GM18517 (cell line): ENCODE measurements around the gene BANF2.
"Not testable (repeated sequence)": the region's sequence is repeated elsewhere in the genome, so short reads cannot be mapped to it uniquely, and the experiment has no call there.

Experiments
- ATAC-seq: cut with Tn5 transposase; IDR thresholded peaks from one replicate; pipeline ENCODE4 v1.9.1; 2021; ENCODE audit warnings: mild to moderate bottlenecking, moderate library complexity; ENCODE audit not compliant: unreplicated experiment

The BANF2 gene

DNA sequence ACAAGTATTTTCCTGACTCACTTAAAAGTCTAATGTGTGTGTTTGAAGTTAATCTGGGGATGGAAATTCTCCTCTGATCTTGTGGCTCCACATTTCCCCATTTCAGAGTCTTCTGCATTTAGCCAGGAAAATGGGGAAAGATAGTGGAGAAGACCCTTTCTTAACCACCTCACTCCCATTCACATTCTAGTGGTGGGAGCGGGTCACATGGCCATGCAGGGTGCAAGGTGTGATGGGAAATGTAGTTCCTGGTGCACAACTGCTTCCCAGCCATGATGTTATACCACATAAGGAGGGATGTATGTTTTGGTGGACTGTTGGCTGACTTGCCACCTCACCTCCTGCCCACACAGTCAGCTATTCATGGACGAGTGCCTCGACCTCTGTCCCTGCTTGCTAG lies 61.8 kb downstream of the BANF2 start:
- ATAC-seq = no peak

DNA sequence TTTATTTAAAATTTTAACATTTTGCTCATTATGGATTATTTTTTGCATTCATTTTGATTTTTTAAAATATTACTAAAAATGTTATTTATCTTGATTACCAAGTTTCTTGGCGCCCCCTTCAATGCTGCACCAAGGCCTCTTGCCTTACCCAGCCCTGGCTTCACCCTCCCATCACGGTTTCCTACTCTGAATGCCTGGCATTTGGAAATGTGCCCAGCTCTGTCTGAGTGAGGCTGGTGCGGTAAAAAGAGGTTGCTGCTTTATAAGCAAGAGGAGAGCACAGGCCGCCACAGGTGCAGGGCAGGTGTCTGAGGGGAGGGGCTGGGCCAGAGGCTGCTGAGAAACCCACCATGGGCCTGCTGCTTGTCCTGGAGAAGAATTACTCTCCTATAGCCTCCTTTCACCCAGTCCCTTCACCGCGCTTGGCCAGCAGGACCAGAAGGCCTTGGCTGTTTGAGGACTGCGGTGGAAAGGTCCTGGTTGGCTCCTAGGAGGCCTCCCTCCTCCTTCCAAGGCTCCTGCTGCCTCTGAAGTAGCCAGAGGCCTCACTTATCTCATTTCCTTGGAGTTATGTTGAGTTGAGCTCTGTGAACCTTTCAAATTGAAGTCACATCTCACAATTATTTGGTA lies 62.6 kb downstream of the BANF2 start:
- ATAC-seq = no peak

DNA sequence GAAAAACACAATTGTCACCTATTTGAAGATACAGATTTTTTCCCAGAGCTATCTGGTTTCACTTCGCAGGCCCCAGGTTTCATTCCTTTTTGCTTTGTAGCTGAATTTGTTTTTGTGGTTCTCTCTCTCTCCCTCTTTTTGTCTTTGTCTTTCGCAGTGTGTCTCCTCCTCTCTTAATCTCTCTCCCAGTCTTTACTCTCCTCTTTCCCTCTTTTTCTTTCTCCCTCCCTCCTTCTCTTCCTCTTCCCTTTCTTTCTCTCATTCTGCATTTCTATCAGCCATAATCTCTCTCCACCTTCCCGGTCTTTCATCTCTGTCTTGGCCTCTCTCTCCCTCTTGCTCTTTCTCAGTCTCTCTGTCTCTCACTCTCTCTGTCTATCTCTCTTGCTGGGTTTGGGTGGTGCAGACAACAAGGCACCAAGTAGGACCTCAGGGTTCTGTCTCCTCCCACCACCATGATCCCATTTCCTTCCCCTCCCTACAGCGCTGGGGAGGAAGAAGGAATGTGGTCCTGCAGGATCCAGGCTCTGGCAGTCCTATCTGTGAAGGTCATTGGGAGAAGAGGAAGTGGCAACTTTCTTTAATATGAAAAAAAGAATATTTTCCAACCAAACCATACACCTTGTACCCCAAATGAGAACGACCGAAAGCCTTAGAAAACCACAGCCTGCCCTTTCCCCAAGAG lies 63.2 kb downstream of the BANF2 start:
- ATAC-seq = no peak

DNA sequence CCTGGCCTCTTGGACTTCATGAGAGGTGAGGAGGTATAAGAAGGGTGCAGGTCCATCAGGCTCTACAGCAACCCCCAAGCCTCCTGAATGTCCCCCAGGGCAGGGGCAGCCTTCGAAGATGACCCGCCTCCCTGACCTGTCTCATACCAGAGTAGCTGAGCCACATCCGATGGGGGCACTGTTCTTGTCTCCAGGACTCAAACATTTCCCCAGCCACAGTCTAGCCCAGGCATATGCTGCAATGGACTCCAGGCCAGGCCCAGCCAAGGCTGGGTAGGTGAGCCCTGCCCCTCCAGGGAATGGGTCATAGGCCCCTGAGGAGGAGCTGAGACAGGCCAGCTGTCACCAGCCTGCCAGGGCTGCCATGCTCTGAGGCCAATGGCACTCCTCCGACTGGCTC lies 65.3 kb downstream of the BANF2 start:
- ATAC-seq = no peak

DNA sequence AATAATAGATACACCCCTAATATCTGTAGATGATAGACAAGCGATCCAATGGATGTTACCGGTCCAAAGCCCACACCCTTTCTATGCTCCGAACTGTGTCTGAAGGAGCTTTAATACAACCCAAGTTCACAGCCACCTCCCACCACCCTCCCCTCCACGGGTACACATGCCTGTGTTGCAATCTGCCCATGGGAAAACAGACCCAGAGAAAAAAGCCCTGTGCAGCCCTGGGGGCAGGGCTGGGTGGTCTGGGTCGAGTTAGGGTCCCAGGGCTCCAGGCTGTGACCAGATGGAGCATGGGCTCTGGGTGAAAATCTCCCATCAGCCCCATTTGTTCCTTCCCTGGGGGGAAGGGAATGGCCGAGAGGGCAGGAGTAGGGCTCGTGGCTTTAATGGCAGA lies 65.8 kb downstream of the BANF2 start:
- no peak for ATAC-seq

DNA sequence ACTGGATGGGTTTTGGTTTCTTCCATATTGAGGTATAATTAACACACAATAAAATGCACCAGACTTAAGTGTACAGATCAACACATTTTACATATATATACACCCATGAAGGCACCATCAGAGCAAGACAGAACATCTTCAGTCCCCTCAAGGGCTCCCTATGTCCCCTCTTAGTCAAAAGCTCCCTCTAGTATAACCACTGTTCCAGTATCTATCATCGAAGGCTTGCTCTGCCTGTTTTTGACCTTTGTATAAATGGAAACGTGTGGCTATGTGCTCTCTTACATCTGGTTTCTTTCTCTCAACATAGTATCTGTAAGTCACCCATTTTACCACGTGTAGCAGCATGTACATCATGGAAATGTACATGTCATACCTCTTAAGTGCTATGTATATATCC lies 66.5 kb downstream of the BANF2 start:
- no peak for ATAC-seq

DNA sequence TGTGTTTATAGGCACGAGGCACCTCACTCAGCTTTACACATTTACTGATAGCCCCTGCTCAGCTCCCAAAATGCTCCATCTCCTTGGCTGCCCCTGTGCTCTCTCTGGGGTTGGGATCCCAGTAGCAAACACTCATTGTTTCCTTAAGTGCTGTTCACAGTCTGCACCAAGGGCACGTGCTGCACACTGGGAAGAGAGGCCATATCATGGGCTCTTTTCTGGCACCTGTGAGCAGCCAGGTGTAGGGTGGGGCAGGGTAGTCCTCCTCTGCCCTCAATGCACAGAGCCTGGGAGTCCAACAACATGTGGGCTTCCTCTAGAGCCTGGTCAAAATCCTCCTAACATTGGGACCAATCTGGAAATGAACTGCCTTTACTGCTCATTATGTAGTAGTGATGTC lies 67.9 kb downstream of the BANF2 start:
- ATAC-seq = no peak

DNA sequence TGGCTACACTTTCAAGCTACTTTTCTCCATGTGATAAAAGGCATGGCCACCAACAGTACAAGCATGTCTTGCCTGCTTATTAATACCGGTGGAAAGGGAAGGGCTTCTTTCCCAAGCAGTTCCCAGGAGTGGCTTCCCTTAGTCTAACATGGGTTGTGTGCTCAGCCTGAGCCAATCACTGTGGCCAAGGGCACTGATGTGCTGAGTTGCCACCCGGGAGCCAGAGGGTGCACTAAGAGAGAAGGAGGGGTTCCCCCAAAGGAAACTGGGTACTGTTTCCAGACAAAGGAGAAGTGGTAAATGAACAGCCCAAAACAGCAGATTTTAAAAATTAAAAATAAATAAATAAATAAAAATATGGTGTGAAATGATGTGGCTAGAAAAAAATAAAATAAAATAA lies 68.5 kb downstream of the BANF2 start:
- no peak for ATAC-seq

DNA sequence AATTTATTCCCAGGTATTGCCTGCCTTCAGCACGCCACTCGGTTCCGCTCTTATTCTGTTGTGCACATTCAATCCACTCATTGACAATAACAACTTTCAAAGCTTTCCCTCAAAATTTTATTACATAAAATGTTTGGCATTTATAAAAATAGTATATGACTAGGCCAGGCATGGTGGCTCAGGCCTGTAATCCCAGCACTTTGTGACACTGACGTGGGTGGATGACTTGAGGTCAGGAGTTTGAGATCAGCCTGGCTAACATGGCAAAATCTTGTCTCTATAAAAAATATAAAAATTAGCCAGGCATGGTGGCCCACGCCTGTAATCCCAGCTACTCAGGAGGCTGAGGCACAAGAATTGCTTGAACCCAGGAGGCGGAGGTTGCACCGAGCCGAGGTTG lies 70.0 kb downstream of the BANF2 start:
- ATAC-seq = not testable (repeated sequence)

DNA sequence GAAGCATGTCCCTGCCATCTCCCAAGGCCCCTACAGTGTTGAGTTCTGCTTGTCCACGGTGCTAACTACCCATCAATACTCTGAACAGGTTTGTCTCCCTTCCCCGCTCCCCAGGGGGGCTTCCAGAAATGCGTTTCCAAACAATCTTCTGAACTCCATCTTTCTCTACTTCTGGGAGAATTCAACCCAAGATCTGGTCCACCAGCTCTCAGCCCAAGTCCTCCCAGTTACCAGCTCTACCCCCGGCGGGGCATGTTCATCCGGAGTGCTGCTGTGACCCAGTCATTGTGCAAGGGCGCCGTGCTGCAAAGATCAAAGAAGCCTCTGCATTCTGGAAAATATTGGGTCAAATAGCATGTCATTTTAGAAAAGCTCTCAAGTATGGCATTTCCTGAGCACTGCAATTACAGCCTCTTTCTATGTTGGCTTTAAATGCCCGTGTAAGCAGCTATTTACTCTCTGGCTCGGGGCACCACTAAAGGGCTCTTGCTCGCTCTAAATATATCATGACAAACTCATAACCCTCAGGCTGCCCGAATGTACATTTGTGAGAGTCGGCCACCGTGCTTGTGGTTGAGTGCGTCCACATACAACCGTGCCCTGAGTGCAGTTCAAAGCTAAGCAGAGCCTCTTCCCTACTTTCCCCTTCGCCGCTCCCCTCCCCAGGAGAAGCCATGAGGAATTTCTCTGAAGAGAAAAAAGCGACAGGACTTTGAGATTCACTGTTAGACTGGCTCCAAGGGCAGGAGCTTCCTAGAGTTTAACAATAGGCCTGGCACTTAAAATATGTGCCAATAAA lies 71.6 kb downstream of the BANF2 start:
- ATAC-seq = no peak

DNA sequence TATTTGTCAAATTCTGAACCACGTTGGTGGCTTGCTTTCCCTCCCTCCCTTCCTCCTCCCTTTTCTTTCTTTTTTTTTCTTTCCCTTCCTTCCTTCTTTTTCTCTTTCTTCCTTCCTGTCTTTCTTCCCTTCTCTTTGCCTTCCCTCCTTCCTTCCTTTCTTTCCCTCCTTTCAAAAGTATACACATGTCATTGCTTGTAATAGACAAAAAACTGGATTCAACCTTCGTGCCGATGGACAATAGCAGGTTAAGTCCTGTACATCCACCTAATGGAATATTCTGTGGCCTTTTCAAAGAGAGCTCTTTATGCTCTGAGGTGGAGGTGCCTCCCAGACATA lies 72.2 kb downstream of the BANF2 start:
- no peak for ATAC-seq

DNA sequence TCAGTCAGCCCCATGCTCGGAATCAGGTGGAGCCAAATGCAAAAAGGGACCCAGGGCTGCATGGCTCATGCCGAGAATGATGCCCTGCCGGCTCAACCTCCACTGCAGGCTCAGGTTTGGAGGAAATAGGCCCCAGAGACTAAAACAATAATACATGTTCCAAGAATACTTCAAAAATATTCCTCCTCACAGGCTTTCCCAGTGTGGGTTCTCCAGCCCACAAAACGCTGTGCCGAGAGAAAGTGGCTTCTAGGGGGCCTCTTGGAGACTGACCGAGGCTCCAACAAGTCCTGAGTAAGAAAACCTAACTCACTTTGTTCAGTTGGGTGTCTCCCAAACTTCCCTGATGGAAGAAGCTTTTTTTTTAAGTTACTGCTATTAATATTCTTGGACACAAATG lies 73.9 kb downstream of the BANF2 start:
- ATAC-seq = no peak

DNA sequence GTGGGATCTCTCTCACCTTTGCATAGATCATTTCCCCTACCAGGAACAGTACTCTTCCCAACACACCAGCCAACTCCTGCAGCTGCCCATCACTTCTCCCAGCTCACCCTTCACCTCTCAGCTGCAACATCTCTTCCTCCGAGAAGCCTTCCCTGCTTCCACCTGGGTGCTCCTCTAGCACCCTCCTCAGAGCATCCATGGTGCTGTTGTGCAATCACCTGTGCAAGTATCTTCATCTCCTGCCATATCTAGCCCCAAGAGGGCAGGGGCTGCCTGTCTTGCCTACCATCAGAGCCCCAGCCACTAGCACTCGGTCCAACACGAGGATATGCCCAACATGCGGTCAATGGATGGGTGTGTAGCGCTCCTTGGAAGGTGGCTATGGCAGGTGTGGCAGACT lies 75.8 kb downstream of the BANF2 start:
- ATAC-seq = no peak

DNA sequence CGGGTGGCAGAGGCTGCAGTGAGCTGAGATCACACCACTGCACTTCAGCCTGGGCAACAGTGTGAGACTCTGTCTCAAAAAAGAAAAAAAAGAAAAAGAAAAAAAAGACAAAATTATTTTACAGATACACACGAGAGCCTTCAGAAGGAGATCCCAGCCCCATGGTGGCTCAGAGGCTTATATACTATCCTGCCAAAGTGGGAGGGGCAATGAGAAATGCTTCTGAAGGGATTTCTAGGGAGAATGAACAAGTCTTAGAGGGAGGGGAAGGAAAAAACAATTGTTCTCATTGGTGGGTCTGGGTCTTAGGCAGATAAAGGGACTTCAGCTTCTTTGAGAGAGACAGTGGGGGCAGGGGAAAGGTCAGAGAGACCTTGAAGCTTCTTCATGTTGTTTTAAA lies 76.8 kb downstream of the BANF2 start:
- no peak for ATAC-seq

DNA sequence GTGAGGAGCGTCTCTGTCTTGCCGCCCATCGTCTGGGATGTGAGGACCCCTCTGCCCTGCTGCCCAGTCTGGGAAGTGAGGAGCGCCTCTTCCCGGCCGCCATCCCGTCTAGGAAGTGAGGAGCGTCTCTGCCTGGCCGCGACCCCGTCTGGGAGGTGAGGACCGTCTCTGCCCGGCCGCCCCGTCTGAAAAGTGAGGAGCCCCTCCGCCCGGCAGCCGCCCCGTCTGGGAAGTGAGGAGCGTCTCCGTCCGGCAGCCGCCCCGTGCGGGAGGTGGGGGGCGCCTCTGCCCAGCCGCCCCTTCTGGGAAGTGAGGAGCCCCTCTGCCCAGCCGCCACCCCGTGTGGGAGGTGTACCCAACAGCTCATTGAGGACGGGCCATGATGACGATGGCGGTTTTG lies 79.2 kb downstream of the BANF2 start:
- not testable (repeated sequence) for ATAC-seq

DNA sequence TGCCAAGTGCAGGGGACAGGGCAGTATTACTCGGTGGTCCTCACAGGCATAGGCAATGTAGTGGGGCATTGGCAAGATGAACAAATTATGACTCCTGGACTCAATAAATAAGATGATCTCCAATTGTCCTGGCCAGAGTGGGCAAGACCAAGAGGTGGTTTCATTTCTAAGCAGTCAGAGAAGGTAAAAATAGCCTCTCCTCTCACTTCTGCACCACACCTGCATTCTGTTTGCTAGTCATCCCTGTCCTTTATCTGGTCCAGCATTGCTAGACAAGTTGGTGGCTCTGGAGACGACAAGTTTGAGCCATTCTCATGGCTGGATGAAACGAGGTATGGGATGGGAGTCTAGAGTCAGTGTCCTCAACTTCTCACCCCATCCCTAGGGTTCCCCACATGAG lies 83.0 kb downstream of the BANF2 start:
- peak; percentile 93 for ATAC-seq

DNA sequence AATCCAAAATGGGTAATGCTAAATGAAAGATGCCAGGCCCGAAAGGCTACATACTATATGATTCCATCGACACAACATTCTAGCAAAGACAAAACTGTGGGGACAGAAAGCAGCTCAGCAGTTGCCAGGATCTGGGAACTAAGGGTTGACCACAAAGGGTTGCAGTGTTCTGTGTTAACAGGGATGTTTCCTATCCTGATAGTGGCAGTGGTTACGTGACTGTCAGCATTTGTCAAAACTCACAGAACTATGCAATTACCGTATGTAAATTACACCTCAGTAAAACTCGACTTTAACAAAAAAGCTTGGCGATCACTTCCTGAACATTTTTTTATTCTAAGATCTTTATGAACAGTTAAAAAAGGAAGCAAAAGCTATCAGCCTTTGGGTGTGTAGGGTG lies 83.9 kb downstream of the BANF2 start:
- no peak for ATAC-seq

DNA sequence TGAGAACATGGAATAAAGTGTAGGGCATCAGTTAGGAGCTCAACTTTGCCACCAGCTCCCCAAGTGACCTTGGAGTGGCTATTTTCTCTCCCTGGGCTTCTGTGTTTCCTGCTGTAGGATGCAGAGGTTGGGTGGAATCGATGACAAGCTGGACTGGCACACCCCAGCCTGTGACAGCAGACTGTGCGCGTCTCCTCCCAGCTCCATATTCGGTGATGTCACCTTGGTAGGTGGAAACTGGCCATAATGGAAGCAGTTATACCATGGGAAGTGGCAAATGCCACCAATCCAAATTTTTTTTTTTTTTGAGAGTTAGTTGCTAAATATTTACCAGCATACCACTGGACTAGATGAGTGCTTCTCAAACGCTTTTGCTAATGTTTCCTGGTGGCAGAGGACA lies 85.2 kb downstream of the BANF2 start:
- no peak for ATAC-seq
